ENCODE measurements around the gene KLF13. TPM values are rescaled to one million over a fixed set of nuclear protein-coding genes. Genes with fewer than 3 reads are reported as not detected.

KLF13 gene
- total and polyA plus RNA-seq, 10 of the 15 experiments (the other 5 are each of a cell fraction or from before 2014, with no cell fraction given) = 20.3 to 109 (median 51.4) TPM

- no peak for TF ChIP-seq CEBPZ (IDR thresholded peaks at IDR 0.05; ENCODE audit: low read depth, low read length)
Observed at GRCh38 chr15:31390029-31390428, 63.4 kb downstream of the KLF13 start (continued).

- ATAC-seq = no peak
- Histone ChIP-seq H4K20me1 (ENCODE audit: control insufficient read depth, insufficient read depth) (no peaks in the 10 kb centered on the region), H3K4me3 (no peak overlapping the region), H3K27me3 (replicated peaks in 1 of 2; ENCODE audit: control insufficient read depth in 2 of 2, insufficient read depth in 2 of 2, low read length in 1 of 2) (peaks cover 0 to 1% of the 10 kb centered on the region in 2 experiments; a peak in 1 of 4 replicates), H3K79me2 (ENCODE audit: control insufficient read depth, insufficient read depth, low read length) (no peaks in the 10 kb centered on the region), H2AFZ (ENCODE audit: control insufficient read depth, low read depth, low read length) (no peak overlapping the region), H3K9me3 (replicated peaks; ENCODE audit: control insufficient read depth, insufficient read depth, low read length) (no peaks in the 10 kb centered on the region), H3K4me2 (ENCODE audit: control insufficient read depth, insufficient read depth) (no peak overlapping the region), H3K4me1 (ENCODE audit: control insufficient read depth, insufficient read depth, low read length) (peaks cover 2% of the 10 kb centered on the region), H3K9ac (ENCODE audit: control insufficient read depth, insufficient read depth, low read length) (no peak overlapping the region), H3K36me3 (ENCODE audit: control insufficient read depth in 2 of 2, insufficient read depth in 2 of 2, low read length in 1 of 2) (no peaks in the 10 kb centered on the region), H3K27ac (ENCODE audit: control insufficient read depth, insufficient read depth) (no peak overlapping the region)
- WGBS (ENCODE audit: insufficient coverage, insufficient replicate concordance, low lambda C conversion rate, missing lambda C conversion rate) = 84% methylated on average over 4 of the region's 6 CpGs
- no TSS peak for BruUV-seq (replicated peaks)
- ChIA-PET SMC1A (ENCODE audit: uncharacterized antibody, unreplicated experiment) (no interaction called here), CTCF (no interaction called here), RAD21 (ENCODE audit: unreplicated experiment) (no interaction called here), POLR2A (no interaction called here)
- no peak for DNase-seq (ENCODE audit: low read depth, low spot score)
- no peak for FAIRE-seq
- in situ Hi-C loops (cut with MboI) (no loop called here), intact Hi-C loops (cut with micrococcal nuclease; ENCODE audit: unreplicated experiment) (no loop called here)
- TF ChIP-seq ZBTB4 (CRISPR knock-in tag; IDR thresholded peaks at IDR 0.05) (no peak), LARP7 (IDR thresholded peaks at IDR 0.05) (no peak), CREB1 (IDR thresholded peaks at IDR 0.05; ENCODE audit: low read depth) (no peak), FOXK2 (IDR thresholded peaks at IDR 0.05) (no peak), NR2F1 (conservative IDR thresholded peaks at IDR 0.05) (no peak), MTA2 (IDR thresholded peaks at IDR 0.05; ENCODE audit: low read depth) (no peak), E2F4 (IDR thresholded peaks at IDR 0.05; ENCODE audit: low read depth, low read length) (no peak), SUZ12 (IDR thresholded peaks at IDR 0.05; ENCODE audit: unreplicated experiment) (no peak), CREM (IDR thresholded peaks at IDR 0.05; ENCODE audit: low read depth) (no peak), IRF5 (IDR thresholded peaks at IDR 0.05; ENCODE audit: borderline replicate concordance) (no peak), CEBPB (IDR thresholded peaks at IDR 0.05; ENCODE audit: borderline replicate concordance in 1 of 2, low read depth in 2 of 2, low read length in 2 of 2) (no peak), RB1 (IDR thresholded peaks at IDR 0.05; ENCODE audit: borderline replicate concordance) (no peak), RBBP5 (conservative IDR thresholded peaks at IDR 0.05) (no peak), RFX5 (IDR thresholded peaks at IDR 0.05; ENCODE audit: low read depth, low read length) (no peak)
Observed at GRCh38 chr15:31390777-31391486, 64.3 kb downstream of the KLF13 start.
